ENCODE data around the gene HSPA4L.

The HSPA4L gene

DNA sequence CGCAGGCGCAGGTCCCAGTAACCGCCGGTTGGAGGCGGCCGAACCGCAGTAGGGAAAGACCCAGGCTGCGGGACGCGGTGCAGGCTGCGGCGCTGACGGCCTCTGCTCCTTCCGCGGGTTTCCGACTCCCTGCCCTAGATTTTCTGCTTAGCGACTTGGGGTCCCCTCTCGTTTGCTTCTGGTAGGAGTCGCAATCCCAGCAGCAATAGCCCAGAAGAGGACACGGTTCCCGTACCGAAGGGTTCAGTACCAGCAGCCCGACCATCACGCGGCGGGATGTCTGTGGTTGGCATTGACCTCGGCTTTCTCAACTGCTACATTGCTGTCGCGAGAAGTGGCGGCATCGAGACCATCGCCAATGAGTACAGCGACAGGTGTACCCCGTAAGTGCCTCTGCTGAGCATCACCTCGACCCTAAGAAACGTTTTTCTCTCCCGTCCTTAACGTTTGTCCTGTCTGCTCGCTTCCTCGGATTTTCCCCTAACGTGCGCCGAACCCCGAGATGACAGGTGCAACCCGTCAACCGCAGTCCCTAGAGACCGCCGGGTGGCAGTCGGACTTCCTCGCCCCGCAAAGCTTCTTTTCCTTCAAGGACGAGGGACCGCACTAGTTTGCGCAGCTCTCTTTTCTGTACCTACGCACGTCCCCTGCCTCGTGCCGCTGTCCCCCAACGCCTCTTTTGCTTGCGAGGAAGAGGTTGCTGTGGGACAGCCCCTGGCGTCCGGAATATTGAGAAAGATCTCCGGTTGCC, at the start of gene HSPA4L:
HSPA4L (plus strand) TSS at position 48 of the 751 bp plus-strand sequence; CDS start at position 277, 229 bp downstream.
- H3K9me3 ChIP-seq (ENCODE audit: low read length), result peaks cover 2% of the 10 kb centered on the region
- peak within 1 kb of the TSS; percentile 66 for H2AFZ ChIP-seq (ENCODE audit: low read depth, low read length)
- peak within 1 kb of the TSS; percentile 79 for H3K4me3 ChIP-seq (ENCODE audit: low read length)
- H3K36me3 ChIP-seq (ENCODE audit: insufficient read depth, low read length), result no peaks in the 10 kb centered on the region
- no peaks in the 10 kb centered on the region for H3K27me3 ChIP-seq (ENCODE audit: insufficient read depth, low read length)
- H3K4me1 ChIP-seq (ENCODE audit: insufficient read depth, low read length), result peaks cover 16% of the 10 kb centered on the region

GRCh38 chr4:127732623-127733328, 49.3 kb upstream of the HSPA4L start:
- no peaks in the 10 kb centered on the region for H3K27me3 ChIP-seq (ENCODE audit: insufficient read depth, low read length)
- H2AFZ ChIP-seq (ENCODE audit: low read depth, low read length), result peak overlapping the region; percentile 21

GRCh38 chr4:127734976-127735375, 47.1 kb upstream of the HSPA4L start:
- Histone ChIP-seq H3K36me3 (ENCODE audit: insufficient read depth, low read length) (no peaks in the 10 kb centered on the region), H2AFZ (ENCODE audit: low read depth, low read length) (no peak overlapping the region), H3K4me3 (ENCODE audit: low read length) (no peak overlapping the region), H3K4me1 (ENCODE audit: insufficient read depth, low read length) (no peaks in the 10 kb centered on the region), H3K9me3 (ENCODE audit: low read length) (peaks cover 4% of the 10 kb centered on the region), H3K27me3 (ENCODE audit: insufficient read depth, low read length) (no peaks in the 10 kb centered on the region)

More at GRCh38 chr4:127732623-127733328, 49.3 kb upstream of the HSPA4L start:
- H3K4me3 ChIP-seq (ENCODE audit: low read length), result no peak overlapping the region
- H3K9me3 ChIP-seq (ENCODE audit: low read length), result peaks cover 4% of the 10 kb centered on the region
- H3K36me3 ChIP-seq (ENCODE audit: insufficient read depth, low read length), result no peaks in the 10 kb centered on the region
- H3K4me1 ChIP-seq (ENCODE audit: insufficient read depth, low read length), result no peaks in the 10 kb centered on the region

GRCh38 chr4:127737295-127737694, 44.8 kb upstream of the HSPA4L start:
- H3K4me3 ChIP-seq (ENCODE audit: low read length), result no peak overlapping the region
- H3K27me3 ChIP-seq (ENCODE audit: insufficient read depth, low read length), result no peaks in the 10 kb centered on the region
- no peak overlapping the region for H2AFZ ChIP-seq (ENCODE audit: low read depth, low read length)
- no peaks in the 10 kb centered on the region for H3K36me3 ChIP-seq (ENCODE audit: insufficient read depth, low read length)
- H3K4me1 ChIP-seq (ENCODE audit: insufficient read depth, low read length), result no peaks in the 10 kb centered on the region
- H3K9me3 ChIP-seq (ENCODE audit: low read length), result peaks cover 4% of the 10 kb centered on the region

DNA sequence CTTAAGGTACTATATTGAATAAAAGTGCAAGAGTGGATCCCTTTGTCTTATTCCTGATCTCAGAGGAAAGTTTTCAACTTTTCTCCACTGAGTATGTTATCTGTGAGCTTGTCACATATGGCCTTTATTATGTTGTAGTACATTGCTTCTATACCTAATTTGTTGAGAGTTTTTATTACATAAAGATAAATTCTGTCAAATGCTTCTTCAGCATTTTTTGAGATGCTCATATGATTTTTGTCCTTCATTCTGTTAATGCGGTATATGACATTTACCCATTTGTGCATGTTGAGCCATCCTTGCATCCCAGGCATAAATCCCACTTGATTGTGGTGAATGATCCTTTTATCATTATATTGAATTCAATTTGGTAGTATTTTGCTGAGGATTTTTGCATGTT, 40.9 kb upstream of the HSPA4L start:
- H3K4me3 ChIP-seq (ENCODE audit: low read length), result no peak overlapping the region
- no peaks in the 10 kb centered on the region for H3K4me1 ChIP-seq (ENCODE audit: insufficient read depth, low read length)
- no peaks in the 10 kb centered on the region for H3K27me3 ChIP-seq (ENCODE audit: insufficient read depth, low read length)
- peaks cover 4% of the 10 kb centered on the region for H3K9me3 ChIP-seq (ENCODE audit: low read length)
- no peak overlapping the region for H2AFZ ChIP-seq (ENCODE audit: low read depth, low read length)
- no peaks in the 10 kb centered on the region for H3K36me3 ChIP-seq (ENCODE audit: insufficient read depth, low read length)

- Histone ChIP-seq H3K9me3 (ENCODE audit: low read length) (no peaks in the 10 kb centered on the region), H3K4me3 (ENCODE audit: low read length) (no peak overlapping the region), H2AFZ (ENCODE audit: low read depth, low read length) (no peak overlapping the region), H3K4me1 (ENCODE audit: insufficient read depth, low read length) (no peaks in the 10 kb centered on the region), H3K27me3 (ENCODE audit: insufficient read depth, low read length) (no peaks in the 10 kb centered on the region), H3K36me3 (ENCODE audit: insufficient read depth, low read length) (no peaks in the 10 kb centered on the region)
Measured at GRCh38 chr4:127747883-127748282, 34.2 kb upstream of the HSPA4L start.

GRCh38 chr4:127748957-127749356, 33.2 kb upstream of the HSPA4L start:
- Histone ChIP-seq H3K36me3 (ENCODE audit: insufficient read depth, low read length) (no peaks in the 10 kb centered on the region), H3K9me3 (ENCODE audit: low read length) (no peaks in the 10 kb centered on the region), H3K4me1 (ENCODE audit: insufficient read depth, low read length) (no peaks in the 10 kb centered on the region), H2AFZ (ENCODE audit: low read depth, low read length) (no peak overlapping the region), H3K27me3 (ENCODE audit: insufficient read depth, low read length) (no peaks in the 10 kb centered on the region), H3K4me3 (ENCODE audit: low read length) (no peak overlapping the region)

- Histone ChIP-seq H2AFZ (ENCODE audit: low read depth, low read length) (no peak overlapping the region), H3K27me3 (ENCODE audit: insufficient read depth, low read length) (no peaks in the 10 kb centered on the region), H3K36me3 (ENCODE audit: insufficient read depth, low read length) (no peaks in the 10 kb centered on the region), H3K4me1 (ENCODE audit: insufficient read depth, low read length) (no peaks in the 10 kb centered on the region), H3K9me3 (ENCODE audit: low read length) (no peaks in the 10 kb centered on the region), H3K4me3 (ENCODE audit: low read length) (no peak overlapping the region)
Measured at GRCh38 chr4:127756906-127757305, 25.2 kb upstream of the HSPA4L start.

GRCh38 chr4:127759228-127759820, 22.8 kb upstream of the HSPA4L start:
- no peaks in the 10 kb centered on the region for H3K4me1 ChIP-seq (ENCODE audit: insufficient read depth, low read length)
- H3K4me3 ChIP-seq (ENCODE audit: low read length), result no peak overlapping the region
- no peaks in the 10 kb centered on the region for H3K27me3 ChIP-seq (ENCODE audit: insufficient read depth, low read length)
- no peaks in the 10 kb centered on the region for H3K9me3 ChIP-seq (ENCODE audit: low read length)
- no peak overlapping the region for H2AFZ ChIP-seq (ENCODE audit: low read depth, low read length)
- H3K36me3 ChIP-seq (ENCODE audit: insufficient read depth, low read length), result no peaks in the 10 kb centered on the region

- H3K27me3 ChIP-seq (ENCODE audit: insufficient read depth, low read length), result no peaks in the 10 kb centered on the region
- no peak overlapping the region for H2AFZ ChIP-seq (ENCODE audit: low read depth, low read length)
- H3K36me3 ChIP-seq (ENCODE audit: insufficient read depth, low read length), result no peaks in the 10 kb centered on the region
- H3K4me3 ChIP-seq (ENCODE audit: low read length), result no peak overlapping the region
- no peaks in the 10 kb centered on the region for H3K4me1 ChIP-seq (ENCODE audit: insufficient read depth, low read length)
- H3K9me3 ChIP-seq (ENCODE audit: low read length), result no peaks in the 10 kb centered on the region
Measured at GRCh38 chr4:127759893-127760292, 22.2 kb upstream of the HSPA4L start.

- Histone ChIP-seq H3K9me3 (ENCODE audit: low read length) (no peaks in the 10 kb centered on the region), H2AFZ (ENCODE audit: low read depth, low read length) (no peak overlapping the region), H3K4me1 (ENCODE audit: insufficient read depth, low read length) (no peaks in the 10 kb centered on the region), H3K36me3 (ENCODE audit: insufficient read depth, low read length) (no peaks in the 10 kb centered on the region), H3K4me3 (ENCODE audit: low read length) (no peak overlapping the region), H3K27me3 (ENCODE audit: insufficient read depth, low read length) (no peaks in the 10 kb centered on the region)
Measured at GRCh38 chr4:127771535-127772275, 10.4 kb upstream of the HSPA4L start.

DNA sequence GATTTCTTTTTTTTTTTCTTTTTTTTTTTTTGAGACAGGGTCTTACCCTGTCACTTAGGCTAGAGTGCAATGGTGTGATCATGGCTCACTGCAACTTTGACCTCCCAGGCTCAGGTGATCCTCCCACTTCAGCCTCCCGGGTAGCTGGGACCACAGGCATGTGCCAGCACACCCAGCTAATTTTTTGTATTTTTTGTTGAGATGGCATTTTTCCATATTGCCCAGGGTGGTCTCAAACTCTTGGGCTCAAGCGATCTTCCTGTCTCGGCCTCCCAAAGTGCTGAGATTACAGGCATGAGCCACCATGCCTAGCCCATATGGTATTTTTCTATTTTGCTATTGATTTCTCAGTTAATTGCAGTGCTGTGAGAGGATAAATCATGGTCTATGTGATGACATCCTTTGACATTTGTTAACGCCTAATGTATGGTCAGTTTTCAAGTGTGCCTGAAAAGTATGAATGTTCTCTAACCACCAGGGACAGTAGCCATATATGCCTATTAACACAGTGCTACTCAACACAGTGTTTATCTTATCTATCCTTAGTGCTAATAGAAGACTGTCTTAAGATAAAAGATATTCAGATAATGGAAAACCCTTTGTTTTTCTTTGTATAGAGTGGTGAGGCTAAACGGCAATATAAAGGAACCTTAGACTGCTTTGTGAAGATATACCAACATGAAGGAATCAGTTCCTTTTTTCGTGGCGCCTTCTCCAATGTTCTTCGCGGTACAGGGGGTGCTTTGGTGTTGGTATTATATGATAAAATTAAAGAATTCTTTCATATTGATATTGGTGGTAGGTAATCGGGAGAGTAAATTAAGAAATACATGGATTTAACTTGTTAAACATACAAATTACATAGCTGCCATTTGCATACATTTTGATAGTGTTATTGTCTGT, 9.1 kb upstream of the HSPA4L start:
- no peak overlapping the region for H3K4me3 ChIP-seq (ENCODE audit: low read length)
- H2AFZ ChIP-seq (ENCODE audit: low read depth, low read length), result no peak overlapping the region
- H3K36me3 ChIP-seq (ENCODE audit: insufficient read depth, low read length), result no peaks in the 10 kb centered on the region
- H3K9me3 ChIP-seq (ENCODE audit: low read length), result no peaks in the 10 kb centered on the region
- peaks cover 5% of the 10 kb centered on the region for H3K4me1 ChIP-seq (ENCODE audit: insufficient read depth, low read length)
- H3K27me3 ChIP-seq (ENCODE audit: insufficient read depth, low read length), result no peaks in the 10 kb centered on the region
